Measurements from ENCODE around the gene ATRIP. TPM values are rescaled to one million over a fixed set of nuclear protein-coding genes. Genes with fewer than 3 reads are reported as not detected.
A peak's percentile ranks its signal among the peaks of the same experiment; 100 is the strongest.

The ATRIP gene
- 6.9 and 8.5 TPM in 2 replicates for total RNA-seq (2021)
- Bru-seq, nascent RNA = percentile 62 among the genes with signal in this experiment
- BruChase-seq, experiment 1, labeled RNA remaining after a 2-hour chase = percentile 51 among the genes with signal in this experiment
- BruChase-seq, experiment 2, labeled RNA remaining after a 6-hour chase = percentile 68 among the genes with signal in this experiment
- long read RNA-seq, full-length matches to known transcripts = 10 of 14 reads
- long read RNA-seq, partial matches to known transcripts = 1 of 14 reads
- long read RNA-seq, other reads (novel, unspliced or antisense) = 3 of 14 reads

DNA sequence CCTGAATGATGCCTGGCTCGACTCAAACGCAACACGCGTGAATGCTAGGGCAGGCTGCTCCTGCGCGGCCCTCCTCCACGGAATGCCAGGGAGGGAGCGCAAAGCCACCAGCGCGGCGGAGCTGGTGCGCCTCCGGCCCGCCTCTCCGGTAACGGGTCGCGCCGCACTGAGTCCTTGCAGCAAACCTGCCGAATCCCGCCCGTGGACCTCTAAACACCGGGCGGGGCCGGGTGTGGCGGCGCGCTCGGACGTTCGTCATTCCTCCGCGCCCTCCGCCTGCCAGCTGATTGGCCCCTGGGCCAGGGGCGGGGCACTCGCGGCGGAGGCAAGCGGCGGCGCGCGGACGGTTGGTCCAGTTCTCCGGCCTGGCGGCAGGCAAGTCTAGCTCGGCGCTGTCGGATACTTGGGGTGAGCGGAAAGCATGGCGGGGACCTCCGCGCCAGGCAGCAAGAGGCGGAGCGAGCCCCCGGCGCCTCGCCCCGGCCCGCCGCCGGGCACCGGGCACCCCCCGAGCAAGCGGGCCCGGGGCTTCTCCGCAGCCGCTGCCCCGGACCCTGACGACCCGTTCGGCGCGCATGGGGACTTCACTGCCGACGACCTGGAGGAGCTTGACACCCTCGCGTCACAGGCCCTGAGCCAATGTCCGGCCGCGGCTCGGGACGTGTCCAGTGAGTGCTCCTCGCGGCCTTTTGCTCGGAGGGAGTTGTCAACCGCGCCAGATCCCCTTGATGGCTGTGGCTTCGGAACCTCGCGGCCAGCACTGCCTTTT, at the start of gene ATRIP:
TSS of gene ATRIP (plus strand) at position 313 of the 769 bp plus-strand sequence. CDS start at position 422, 109 bp downstream.
- peaks cover 8% of the 10 kb centered on the region; the same call in 1 of the 2 replicates for H4K20me1 ChIP-seq (ENCODE audit: insufficient read depth)
- peak within 1 kb of the TSS; percentile 93 for H2AFZ ChIP-seq
- intact Hi-C loops (cut with micrococcal nuclease; ENCODE audit: unreplicated experiment) = loop anchor here (5.0 to 10.0 kb wide), 2 partner anchors 111 to 558 kb away; partner anchors contain the start of genes PFKFB4 and WDR6
- no peaks in the 10 kb centered on the region for H3K9me3 ChIP-seq (ENCODE audit: insufficient read depth, low read depth)
- peak within 1 kb of the TSS; percentile 92 for H3K4me3 ChIP-seq
- peaks cover 43% of the 10 kb centered on the region for H3F3A ChIP-seq (ENCODE audit: insufficient read depth, low read depth)
- ChIA-PET CTCF (interaction anchor here (1.0 to 2.9 kb wide), 3 partner anchors 10 to 217 kb away, joined by 3 to 13 read pairs (median 4); no protein-coding TSS in a partner anchor), POLR2A (ENCODE audit: unreplicated experiment) (interaction anchor here (0.6 to 0.9 kb wide), 6 partner anchors 10 to 560 kb away, joined by 3 to 7 read pairs (median 4); partner anchors contain the start of gene WDR6)
- no peaks in the 10 kb centered on the region for H3K36me3 ChIP-seq (ENCODE audit: low read depth)
- H3K4me2 ChIP-seq = peak within 1 kb of the TSS; percentile 99
- peaks cover 21% of the 10 kb centered on the region for H3K79me2 ChIP-seq (ENCODE audit: low read depth)
- DNase-seq = peak; percentile 75 to 91
- H3K27ac ChIP-seq = peak within 1 kb of the TSS; percentile 10; the same call in 1 of the 2 replicates
- H3K9me2 ChIP-seq (ENCODE audit: insufficient read depth) = no peaks in the 10 kb centered on the region
- H3K4me1 ChIP-seq (replicated peaks; ENCODE audit: insufficient read depth) = peaks cover 17% of the 10 kb centered on the region
- H3K27me3 ChIP-seq (ENCODE audit: insufficient read depth, low read depth) = no peaks in the 10 kb centered on the region
- TSS peak; percentile 30 for BruUV-seq (replicated peaks)
- TF ChIP-seq CTCF (conservative IDR thresholded peaks at IDR 0.05) (no peak), EZH2 (IDR thresholded peaks at IDR 0.05; ENCODE audit: low read depth) (no peak)

GRCh38 chr3:48397767-48398681, 48.5 kb upstream of the ATRIP start:
- CTCF ChIA-PET = interaction anchor here (0.7 to 4.4 kb wide), 2 partner anchors 38 to 124 kb away, joined by 3 to 126 read pairs; no protein-coding TSS in a partner anchor
- Histone ChIP-seq H3K4me2 (no peak overlapping the region), H4K20me1 (ENCODE audit: insufficient read depth) (no peaks in the 10 kb centered on the region), H3K9me2 (ENCODE audit: insufficient read depth) (no peaks in the 10 kb centered on the region), H3K4me3 (no peak overlapping the region), H3K9me3 (ENCODE audit: insufficient read depth, low read depth) (no peaks in the 10 kb centered on the region), H3K27me3 (ENCODE audit: insufficient read depth, low read depth) (no peaks in the 10 kb centered on the region), H3K27ac (no peak overlapping the region), H2AFZ (no peak overlapping the region), H3K36me3 (ENCODE audit: low read depth) (no peaks in the 10 kb centered on the region), H3F3A (ENCODE audit: insufficient read depth, low read depth) (no peaks in the 10 kb centered on the region; the same call in 1 of the 2 replicates), H3K4me1 (replicated peaks; ENCODE audit: insufficient read depth) (peaks cover 7% of the 10 kb centered on the region; the same call in 1 of the 2 replicates), H3K79me2 (ENCODE audit: low read depth) (no peaks in the 10 kb centered on the region)
- BruUV-seq (replicated peaks) = no TSS peak
- POLR2A ChIA-PET (ENCODE audit: unreplicated experiment) = interaction anchor here (0.7 kb wide), 1 partner anchor 129 kb away, joined by 6 read pairs; no protein-coding TSS in a partner anchor
- intact Hi-C loops (cut with micrococcal nuclease; ENCODE audit: unreplicated experiment) = no loop called here
- no peak for DNase-seq
- TF ChIP-seq EZH2 (IDR thresholded peaks at IDR 0.05; ENCODE audit: low read depth) = no peak
- TF ChIP-seq CTCF (conservative IDR thresholded peaks at IDR 0.05) = no peak
